Sigmoid colon (tissue), 3 donors: ENCODE results near the gene GALNT1.

ENCODE experiments used
- CTCF ChIP-seq, 4 experiments: fragments of 450-650 bp in 3 of 4; fragments of 200-600 bp in 1 of 4; IDR thresholded peaks; one replicate each; pipeline ENCODE4 v1.5.1; 2016 to 2019; ENCODE audit warnings: antibody characterized with exemption in 4 of 4, mild to moderate bottlenecking in 3 of 4, moderate library complexity in 2 of 4
- POLR2A ChIP-seq, 2 donors: fragments of 450-650 bp; IDR thresholded peaks; one replicate each; pipeline ENCODE4 v1.6.1; 2016; ENCODE audit warnings: antibody characterized with exemption in 2 of 2, mild to moderate bottlenecking in 2 of 2, moderate library complexity in 2 of 2

- TF ChIP-seq POLR2A (IDR thresholded peaks at IDR 0.05) (no peak), CTCF (IDR thresholded peaks at IDR 0.05) (no peak)
Observed at GRCh38 chr18:35680139-35680551, 98.6 kb downstream of the GALNT1 start.
